ENCODE results near the gene UBE2M. TPM values are rescaled to one million over a fixed set of nuclear protein-coding genes. Genes with fewer than 3 reads are reported as not detected.

The UBE2M gene
- 27.2 and 47.9 TPM in 2 replicates for total RNA-seq

DNA sequence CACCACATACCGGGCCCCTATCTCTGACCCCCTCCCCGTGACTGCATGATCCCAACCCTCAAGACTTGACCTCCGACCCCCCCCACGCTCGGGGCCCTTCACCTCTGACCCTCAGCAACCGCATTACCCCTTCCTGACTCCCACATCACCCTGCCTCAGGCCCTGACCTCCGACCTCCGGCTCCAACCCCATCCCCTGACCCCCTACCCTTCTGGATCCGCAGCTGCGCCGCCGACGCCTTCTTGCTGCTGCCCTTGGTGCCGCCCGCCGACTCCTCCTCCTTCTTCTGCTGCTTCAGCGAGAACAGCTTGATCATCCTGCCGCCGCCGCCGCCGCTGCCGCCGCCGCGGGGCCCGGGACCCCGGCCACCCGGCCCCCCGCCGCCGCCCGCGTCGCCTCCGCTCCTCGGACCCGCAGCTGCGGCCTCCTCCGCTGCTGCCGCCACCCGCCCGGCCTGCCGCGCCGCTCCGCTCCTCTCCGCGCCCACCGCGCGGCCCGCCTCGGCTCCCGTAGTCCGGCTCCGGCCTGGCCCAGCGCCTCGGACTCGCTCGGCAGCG, at the start of gene UBE2M:
Gene UBE2M (minus strand): TSS at position 546 of the 557 bp plus-strand sequence. CDS start 230 bp downstream, at position 316.

DNA sequence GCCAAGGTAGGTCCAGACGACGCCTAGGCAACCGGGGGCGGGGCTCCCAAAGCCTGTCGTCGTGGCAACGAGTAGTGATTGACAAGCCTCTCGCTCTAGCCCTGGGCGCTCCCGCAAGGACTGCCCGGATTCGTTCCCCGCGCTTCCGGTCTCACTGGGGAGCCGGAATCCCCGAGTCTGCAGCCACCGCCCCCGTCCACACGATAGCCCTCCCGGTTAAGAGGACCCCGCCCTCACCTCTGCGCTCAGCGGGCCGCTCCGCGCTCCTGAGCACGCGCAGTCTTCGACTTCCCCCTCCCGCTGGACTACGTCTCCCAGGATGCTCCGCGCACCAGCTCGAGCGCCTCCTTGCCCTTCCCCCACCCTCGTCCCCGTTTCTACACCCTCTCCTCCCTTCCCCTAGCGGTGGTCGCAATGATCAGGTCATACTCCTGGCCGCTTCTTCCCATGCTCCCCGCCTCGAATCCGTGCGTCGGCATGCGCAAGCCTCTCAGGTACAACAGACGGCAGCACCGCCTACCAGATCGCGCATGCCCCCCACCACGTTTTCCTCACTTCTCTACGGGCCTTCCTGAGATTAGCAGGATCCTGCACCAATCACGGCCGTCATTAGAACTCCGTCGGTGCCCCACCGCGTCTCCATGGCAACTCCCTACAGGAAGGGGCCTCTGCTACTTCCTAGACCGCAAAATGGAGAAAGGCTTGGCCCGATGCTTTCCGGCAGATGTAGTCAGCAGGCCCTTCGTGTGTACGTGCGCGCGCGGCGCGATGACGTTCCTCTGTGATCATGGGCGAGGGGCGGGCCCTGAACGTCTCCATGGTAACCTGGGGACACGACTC, 14.6 kb upstream of the UBE2M start, which contains the start of gene MZF1:
Gene MZF1 (minus strand): TSS at position 518 of the 840 bp plus-strand sequence. CDS start 1,946 bp downstream, outside the sequence.

DNA sequence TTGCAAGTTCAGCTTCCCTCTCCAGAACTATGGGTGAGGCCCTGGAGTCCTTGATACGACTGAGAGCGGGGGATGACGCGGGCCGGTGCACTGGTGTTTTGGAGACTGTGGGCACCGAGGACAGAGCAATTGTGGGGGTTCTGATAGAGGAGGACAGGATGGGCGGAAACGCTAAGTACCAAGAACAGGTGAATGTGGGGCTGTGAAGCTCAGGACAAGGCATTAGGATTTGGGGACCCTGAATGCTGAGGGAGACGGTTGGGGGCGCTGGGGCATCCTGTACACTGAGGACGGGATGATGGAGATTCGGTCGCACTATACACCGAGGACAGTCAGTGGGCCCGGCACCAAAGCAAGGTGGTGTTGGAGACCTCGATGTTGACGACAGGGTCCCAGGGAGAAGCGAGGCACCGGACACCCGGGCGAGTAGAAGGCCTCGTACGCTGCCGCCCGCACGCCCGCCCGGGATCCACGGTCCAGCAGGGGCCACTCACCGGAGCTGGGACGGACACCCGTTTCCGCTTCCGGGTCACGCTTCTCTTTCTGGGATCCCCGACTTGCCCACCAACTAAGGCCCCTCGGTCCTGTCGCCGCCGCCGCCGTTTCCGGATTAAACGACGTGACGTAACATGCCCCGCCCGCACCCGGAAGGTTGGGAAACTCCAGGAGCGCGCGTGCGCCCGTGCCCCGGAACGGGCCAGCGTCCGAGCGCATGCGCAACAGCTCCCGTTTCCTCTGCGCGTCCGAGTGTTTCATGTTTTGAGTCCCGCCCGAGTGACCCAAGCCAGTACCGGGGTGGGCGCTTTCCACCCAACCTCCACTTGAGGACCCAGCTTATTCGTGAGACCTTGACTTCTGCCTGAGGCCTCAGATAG, 3.7 kb downstream of the UBE2M start, which contains the start of gene CHMP2A:
Gene CHMP2A (minus strand): TSS at position 612 of the 875 bp plus-strand sequence. CDS start 893 bp downstream, outside the sequence.

DNA sequence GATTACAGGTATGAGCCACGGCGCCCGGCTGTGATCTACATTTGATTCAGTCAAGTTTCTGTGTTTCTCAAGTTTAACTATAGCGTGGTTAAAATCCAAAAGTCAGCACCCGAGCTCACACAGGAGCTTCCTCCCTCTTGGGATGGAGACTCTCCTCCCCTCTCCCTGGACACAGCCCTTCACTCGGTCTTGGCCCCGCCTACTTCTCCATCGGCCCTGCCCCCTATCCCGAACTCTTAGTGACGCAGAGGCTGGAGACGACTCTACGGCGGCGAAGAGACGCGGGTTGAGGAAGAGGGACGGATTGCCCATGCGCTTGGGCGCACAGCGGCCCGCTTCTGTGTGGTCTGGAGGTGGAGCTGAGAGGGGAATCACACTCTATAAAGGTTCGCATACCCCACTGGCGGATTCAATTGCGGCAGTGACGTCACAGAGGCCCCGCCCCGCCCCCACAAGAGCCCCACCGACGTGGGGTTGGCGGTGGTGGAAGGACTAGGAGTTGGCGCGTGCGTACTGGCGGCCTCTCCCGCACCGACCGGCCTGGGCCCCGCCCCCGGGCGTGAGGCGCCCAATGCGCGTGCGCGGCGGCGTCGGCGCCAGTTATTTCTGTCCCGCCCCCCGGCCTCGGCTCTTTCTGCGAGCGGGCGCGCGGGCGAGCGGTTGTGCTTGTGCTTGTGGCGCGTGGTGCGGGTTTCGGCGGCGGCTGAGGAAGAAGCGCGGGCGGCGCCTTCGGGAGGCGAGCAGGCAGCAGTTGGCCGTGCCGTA, 14.4 kb downstream of the UBE2M start, which contains the start of gene TRIM28:
Gene TRIM28 (plus strand): TSS at position 239 of the 765 bp plus-strand sequence. CDS start 694 bp downstream, outside the sequence.

GRCh38 chr19:58519355-58520256, 38.8 kb downstream of the UBE2M start, which contains the start of gene ZBTB45:
ZBTB45 (minus strand) TSS chr19:58519810; CDS start chr19:58517673, 2,137 bp downstream.

DNA sequence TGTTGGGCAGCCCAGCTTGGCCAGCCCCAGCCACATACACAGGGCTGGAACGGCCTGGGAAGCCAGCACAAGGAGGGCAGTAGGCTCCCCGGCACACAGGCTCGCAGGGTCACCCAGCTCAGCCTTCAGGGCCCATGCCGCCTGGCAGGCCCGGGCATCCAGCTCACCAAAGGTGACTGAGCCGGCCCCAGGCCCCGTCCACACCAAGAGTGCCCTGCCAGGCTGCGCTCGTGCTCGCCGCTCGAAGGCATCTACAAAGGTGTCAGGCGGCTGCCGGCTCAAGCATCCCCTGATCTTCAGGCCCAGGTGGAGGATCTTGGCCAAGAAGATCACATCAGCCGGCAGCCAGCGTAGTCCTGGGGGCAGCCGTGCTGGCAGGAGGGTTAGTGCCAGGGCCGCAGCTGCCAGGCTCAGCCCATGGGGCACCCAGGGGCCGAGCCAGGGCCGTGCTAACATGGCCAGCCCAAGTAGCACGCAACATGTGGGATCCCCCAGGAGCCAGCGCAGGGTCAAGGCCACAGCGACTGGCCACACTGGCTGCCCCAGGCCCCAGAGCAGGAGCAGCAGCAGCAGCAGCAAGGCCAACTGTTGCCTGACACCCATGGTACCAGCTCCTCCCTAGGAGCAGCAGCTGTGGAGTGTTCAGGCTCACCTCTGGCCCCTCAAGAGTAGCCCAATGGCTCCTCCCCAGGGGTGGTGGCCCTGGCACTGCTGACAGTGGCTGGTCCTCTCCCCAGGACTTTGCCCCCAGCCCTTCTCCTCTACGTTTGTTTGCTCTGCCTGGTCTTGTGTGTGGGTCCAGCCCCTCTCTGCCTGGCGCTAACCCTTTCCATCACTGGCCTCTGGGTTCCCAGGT, 46.8 kb downstream of the UBE2M start, which contains the start of gene SLC27A5:
Gene SLC27A5 (minus strand): TSS at position 640 of the 856 bp plus-strand sequence. CDS start 37 bp downstream, at position 603.

Other genes starting within 250 kb of the UBE2M start
- 1.6 and 1.8 TPM in 2 replicates for gene ZSCAN22, start 231.6 kb downstream of the UBE2M start, total RNA-seq
- gene A1BG, start 205.1 kb downstream of the UBE2M start, total RNA-seq = 56.7 and 57.5 TPM in 2 replicates
- under 0.01 and 0.74 TPM in 2 replicates for gene ZNF497, start 195.9 kb downstream of the UBE2M start, total RNA-seq
- 0.89 and 2.4 TPM in 2 replicates for gene ZNF837, start 177.6 kb downstream of the UBE2M start, total RNA-seq
- 2,682 and 2,963 TPM in 2 replicates for gene RPS5, start 171.3 kb downstream of the UBE2M start, total RNA-seq
- not detected in 2 replicates for gene RNF225, start 163.0 kb downstream of the UBE2M start, total RNA-seq
- gene ZNF584, start 150.0 kb downstream of the UBE2M start, total RNA-seq = 8.2 and 13.1 TPM in 2 replicates
- 2.1 and 3.0 TPM in 2 replicates for gene ZNF132, start 118.5 kb downstream of the UBE2M start, total RNA-seq
- 5.5 and 6.2 TPM in 2 replicates for gene ZNF324B, start 107.0 kb downstream of the UBE2M start, total RNA-seq
- gene ZNF324, start 91.5 kb downstream of the UBE2M start, total RNA-seq = 7.7 and 9.1 TPM in 2 replicates
- gene ZNF446, start 82.3 kb downstream of the UBE2M start, total RNA-seq = 8.0 and 9.4 TPM in 2 replicates
- gene SLC27A5, start 46.6 kb downstream of the UBE2M start, total RNA-seq = 15.2 and 18.3 TPM in 2 replicates
- gene ZBTB45, start 38.8 kb downstream of the UBE2M start, total RNA-seq = 12.8 and 14.4 TPM in 2 replicates
- 474 and 516 TPM in 2 replicates for gene TRIM28, start 14.5 kb downstream of the UBE2M start, total RNA-seq
- gene CHMP2A, start 3.5 kb downstream of the UBE2M start, total RNA-seq = 120 and 121 TPM in 2 replicates
- gene MZF1, start 14.7 kb upstream of the UBE2M start, total RNA-seq = 6.1 and 6.2 TPM in 2 replicates